GM18508 (cell line): ENCODE data around the gene FANCM.
"Not testable (repeated sequence)": the region's sequence is repeated elsewhere in the genome, so short reads cannot be mapped to it uniquely, and the experiment has no call there.

Experiments
- ATAC-seq: cut with Tn5 transposase; IDR thresholded peaks from one replicate; pipeline ENCODE4 v1.9.1; 2021; ENCODE audit warnings: moderate number of reproducible peaks; ENCODE audit not compliant: insufficient read depth, unreplicated experiment

Gene FANCM

DNA sequence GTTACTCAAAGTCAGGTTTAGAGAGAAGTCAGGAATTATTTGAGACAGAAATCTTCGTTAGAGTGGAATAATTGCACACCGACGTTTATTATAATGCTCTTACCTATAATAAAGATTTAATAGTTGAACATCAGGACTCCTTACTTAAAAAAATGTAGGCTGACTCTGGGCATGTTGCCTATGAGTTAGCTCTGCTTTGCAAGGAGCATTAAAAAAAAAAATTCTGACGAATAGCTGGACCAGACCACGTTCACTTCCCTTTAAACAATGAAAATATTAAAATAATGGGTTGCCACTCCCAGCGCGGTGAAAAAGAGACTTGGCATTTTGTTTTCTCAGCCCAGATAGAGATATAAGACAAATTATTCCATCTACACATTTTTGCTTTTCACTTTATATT lies 574 bp upstream of the FANCM start:
- no peak for ATAC-seq

GRCh38 chr14:45136399-45136798 lies 669 bp downstream of the FANCM start:
- ATAC-seq: no peak

GRCh38 chr14:45140661-45141187 lies 5.0 kb downstream of the FANCM start:
- ATAC-seq: no peak

GRCh38 chr14:45142083-45142482 lies 6.4 kb downstream of the FANCM start:
- not testable (repeated sequence) for ATAC-seq

DNA sequence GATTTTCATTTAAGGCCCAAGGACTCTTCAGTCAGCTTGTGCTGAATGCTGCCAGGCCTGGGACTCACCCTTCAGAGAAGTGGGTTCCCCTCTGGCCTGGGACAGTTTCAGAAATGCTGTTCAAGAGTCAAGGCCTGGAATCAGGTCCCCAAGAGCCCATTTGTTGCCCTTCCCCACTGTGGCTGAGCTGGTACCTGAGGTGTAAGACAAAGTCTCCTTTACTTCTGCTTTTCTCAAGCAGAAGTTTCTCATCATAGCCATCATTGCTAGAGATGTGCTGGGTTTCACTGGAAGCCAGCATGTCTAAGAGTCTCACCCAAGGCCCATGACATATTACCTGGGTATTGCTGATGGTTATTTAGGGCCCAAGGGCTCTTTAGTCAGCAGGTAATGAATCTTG lies 8.9 kb downstream of the FANCM start:
- no peak for ATAC-seq

GRCh38 chr14:45145214-45145613 lies 9.5 kb downstream of the FANCM start:
- no peak for ATAC-seq

DNA sequence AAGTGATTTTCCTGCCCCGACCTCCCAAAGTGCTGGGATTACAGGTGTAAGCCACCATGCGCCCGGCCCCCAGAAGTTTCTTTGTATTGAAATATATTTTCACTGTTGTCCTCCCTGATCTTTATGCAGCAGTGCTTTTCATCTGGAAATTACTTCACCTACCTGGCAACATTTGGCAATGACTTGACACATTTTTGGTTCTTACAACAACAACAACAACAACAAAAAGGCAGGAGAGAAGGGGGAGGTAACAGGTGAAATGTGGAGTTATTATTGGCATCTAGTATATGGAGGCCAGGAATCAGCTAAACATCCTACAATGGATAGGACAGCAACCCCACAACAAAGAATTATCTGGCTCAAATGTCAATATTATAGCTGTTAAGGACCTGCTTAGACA lies 13.9 kb downstream of the FANCM start:
- ATAC-seq: no peak

GRCh38 chr14:45150386-45150890 lies 14.7 kb downstream of the FANCM start:
- ATAC-seq: no peak

GRCh38 chr14:45156067-45156466 lies 20.3 kb downstream of the FANCM start:
- no peak for ATAC-seq

DNA sequence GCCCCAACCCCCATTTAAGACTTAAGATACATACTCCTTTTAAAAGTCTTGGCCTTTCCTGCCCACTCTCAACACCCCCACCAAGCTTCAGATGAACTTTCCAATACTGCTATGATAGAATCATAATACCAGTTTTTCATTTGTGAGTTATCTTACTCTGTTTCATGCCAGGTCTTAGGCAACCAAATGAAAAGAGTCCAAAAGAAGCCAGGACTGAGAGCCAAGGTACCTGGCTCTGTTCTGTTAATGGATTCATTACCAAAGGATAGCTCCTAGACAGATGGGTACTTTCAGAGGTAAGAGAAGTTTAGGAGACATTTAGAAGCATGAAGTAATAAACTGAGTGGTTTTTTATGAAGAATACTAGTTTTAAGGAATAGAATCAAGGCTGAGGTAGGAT lies 34.2 kb downstream of the FANCM start:
- ATAC-seq: no peak

DNA sequence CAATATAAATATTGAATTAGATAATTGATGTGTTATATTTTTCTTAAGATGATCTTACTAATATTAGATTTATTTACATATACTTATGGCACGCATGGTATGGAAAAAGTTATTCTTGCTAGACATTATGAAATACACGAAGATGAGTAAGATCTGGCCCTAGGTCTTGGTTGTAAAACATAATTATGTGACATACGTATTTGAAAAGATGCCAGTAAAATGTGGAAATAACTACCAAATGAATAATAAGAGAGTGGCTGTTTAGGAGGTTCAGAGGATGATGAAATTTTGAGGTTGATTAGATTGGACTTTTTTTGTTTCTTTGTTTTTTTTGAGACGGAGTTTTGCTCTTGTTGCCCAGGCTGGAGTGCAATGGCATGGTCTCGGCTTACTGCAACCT lies 41.3 kb downstream of the FANCM start:
- ATAC-seq: no peak

GRCh38 chr14:45181329-45181728 lies 45.6 kb downstream of the FANCM start:
- ATAC-seq: no peak

DNA sequence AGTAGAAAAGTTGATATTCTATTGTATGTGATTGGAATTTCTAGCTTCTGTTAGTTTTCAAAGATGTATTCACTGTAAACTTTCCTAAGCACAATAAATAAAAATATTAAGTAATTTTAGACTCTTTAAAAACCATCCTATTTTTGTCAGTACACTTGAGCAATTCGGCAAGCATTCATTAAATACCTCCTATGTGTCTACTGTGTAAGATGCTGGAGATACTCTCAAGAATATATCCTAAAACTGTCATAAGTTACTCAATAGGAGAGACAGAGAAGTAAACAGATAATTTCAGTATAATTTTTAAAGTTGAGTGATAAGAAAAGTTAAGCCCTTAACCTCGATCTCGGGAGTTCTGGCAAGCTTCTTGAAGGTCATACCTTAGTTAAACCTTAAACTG lies 46.1 kb downstream of the FANCM start:
- ATAC-seq: no peak

DNA sequence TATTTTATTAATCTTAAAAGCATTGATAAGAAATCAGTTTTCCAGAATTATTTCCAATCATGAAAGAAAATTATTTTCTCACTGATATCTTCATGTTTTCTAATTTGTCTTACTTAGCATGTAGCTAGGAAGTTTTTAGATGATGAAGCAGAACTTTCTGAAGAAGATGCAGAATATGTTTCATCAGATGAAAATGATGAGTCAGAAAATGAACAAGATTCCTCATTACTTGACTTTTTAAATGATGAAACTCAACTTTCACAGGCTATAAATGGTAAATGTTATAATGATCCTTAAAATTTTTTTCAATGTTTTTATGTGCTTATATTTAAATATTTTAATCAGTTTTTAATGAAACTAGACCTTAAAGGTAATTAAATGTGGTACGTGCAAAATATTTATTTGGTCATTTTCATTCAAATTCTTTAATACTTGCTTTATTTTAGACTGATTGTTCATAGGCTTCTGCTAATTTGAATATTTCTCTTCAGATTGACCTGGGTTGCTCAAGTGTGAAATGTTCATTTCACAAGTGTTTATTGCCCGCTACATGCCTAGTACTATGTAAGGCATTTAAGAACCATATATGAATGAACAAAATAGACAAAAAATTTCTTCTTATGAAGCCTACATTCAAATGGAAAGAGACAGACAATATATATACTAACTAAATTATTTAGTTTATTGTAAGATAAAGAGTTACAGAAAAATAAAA lies 49.5 kb downstream of the FANCM start:
- no peak for ATAC-seq

DNA sequence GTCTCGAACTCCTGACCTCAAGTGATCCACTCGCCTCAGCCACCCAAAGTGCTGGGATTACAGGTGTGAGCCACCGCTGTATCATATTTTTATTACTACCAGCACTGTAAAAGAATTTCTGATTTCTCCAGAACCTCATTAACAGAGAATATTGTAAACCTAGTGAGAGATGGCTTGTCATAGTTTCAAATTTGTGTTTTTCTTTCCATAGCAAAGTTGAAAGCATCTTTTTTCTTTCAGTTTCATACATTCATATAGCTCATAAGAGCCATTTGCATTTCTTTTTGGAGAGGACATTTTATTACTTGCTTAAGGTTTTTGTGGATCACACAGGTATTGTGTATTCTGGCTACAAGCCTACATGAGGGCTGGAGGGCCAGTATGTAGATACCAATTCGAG lies 59.2 kb downstream of the FANCM start:
- no peak for ATAC-seq

DNA sequence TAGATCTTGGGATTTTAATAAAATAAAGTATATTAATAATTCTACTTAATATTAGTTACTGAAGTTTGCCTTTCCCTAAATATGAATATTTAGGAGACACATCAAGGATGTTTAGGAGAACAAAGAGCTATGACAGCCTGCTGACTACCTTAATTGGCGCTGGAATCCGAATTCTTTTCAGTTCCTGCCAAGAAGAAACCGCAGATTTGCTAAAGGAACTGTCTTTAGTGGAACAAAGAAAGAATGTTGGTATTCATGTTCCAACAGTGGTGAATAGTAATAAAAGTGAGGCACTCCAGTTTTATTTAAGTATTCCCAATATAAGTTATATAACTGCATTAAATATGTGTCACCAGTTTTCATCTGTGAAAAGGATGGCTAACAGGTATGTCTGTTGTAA lies 62.8 kb downstream of the FANCM start:
- no peak for ATAC-seq

GRCh38 chr14:45199230-45199629 lies 63.5 kb downstream of the FANCM start:
- ATAC-seq: no peak

DNA sequence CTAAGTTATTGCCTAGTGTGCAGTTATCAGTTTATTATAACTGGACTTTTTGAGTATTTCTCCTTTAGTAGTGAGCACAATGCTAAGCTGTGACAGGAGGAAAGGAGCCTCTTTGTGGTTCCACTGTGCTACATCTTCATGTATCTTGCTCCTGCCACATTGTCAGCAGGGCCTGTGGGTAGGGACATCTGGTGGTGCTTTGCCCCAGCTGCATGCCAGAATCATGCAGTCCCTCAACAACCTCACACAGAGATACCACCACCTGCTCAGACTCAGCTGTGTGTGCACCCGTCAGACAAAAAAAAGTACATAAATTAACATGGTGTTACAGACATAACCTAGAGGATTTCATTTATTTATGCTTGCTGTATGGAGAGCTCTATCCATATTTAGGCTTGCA lies 66.2 kb downstream of the FANCM start:
- ATAC-seq: no peak

- ATAC-seq: no peak
Observed at GRCh38 chr14:45204241-45204640, 68.5 kb downstream of the FANCM start.

GRCh38 chr14:45210159-45210558 lies 74.4 kb downstream of the FANCM start:
- ATAC-seq: no peak

GRCh38 chr14:45211295-45211694 lies 75.6 kb downstream of the FANCM start:
- ATAC-seq: no peak

GRCh38 chr14:45212231-45212630 lies 76.5 kb downstream of the FANCM start:
- ATAC-seq: no peak
